ENCODE data around the gene PURA. TPM values are rescaled to one million over a fixed set of nuclear protein-coding genes. Genes with fewer than 3 reads are reported as not detected.

The PURA gene
- total and polyA plus RNA-seq, 4 donors, result 3.5 to 22.1 (median 11.6) TPM

- Histone ChIP-seq H3K9me3 (ENCODE audit: control insufficient read depth in 4 of 4, insufficient read depth in 3 of 4, low read length in 3 of 4) (no peaks in the 10 kb centered on the region), H3K27ac (ENCODE audit: low read depth in 1 of 2, low read length in 1 of 2) (peak overlapping the region in 1 of 2 donors; percentile 63), H3K4me3 (no peak overlapping the region), H3K36me3 (ENCODE audit: control insufficient read depth in 4 of 4, insufficient read depth in 4 of 4, low read length in 4 of 4) (no peaks in the 10 kb centered on the region), H3K9ac (ENCODE audit: insufficient read depth in 1 of 2, low read length in 2 of 2) (no peak overlapping the region), H3K27me3 (ENCODE audit: control insufficient read depth in 3 of 3, insufficient read depth in 3 of 3, low read length in 2 of 3) (peaks cover 0 to 2% (median 0%) of the 10 kb centered on the region in 3 donors), H3K4me1 (ENCODE audit: control insufficient read depth in 5 of 5, insufficient read depth in 5 of 5, low read length in 5 of 5) (peaks cover 0 to 19% (median 3%) of the 10 kb centered on the region in 5 donors)
- WGBS, 2 donors, result 21 to 24% methylated on average over 3 of the region's 3 CpGs
- no peak for TF ChIP-seq CTCF (IDR thresholded peaks at IDR 0.05; ENCODE audit: control extremely low read depth, extremely low read depth)
- peak in 1 of 3 donors; percentile 35 for DNase-seq
- peak; percentile 90 for ATAC-seq (ENCODE audit: insufficient read depth, low FRiP score)
These were observed 18.1 kb downstream of the PURA start for GRCh38 chr5:140131967-140132409.

GRCh38 chr5:140133514-140134167 is 19.7 kb downstream of the PURA start:
- no peak for TF ChIP-seq CTCF (IDR thresholded peaks at IDR 0.05; ENCODE audit: control extremely low read depth, extremely low read depth)
- H3K9ac ChIP-seq (ENCODE audit: insufficient read depth in 1 of 2, low read length in 2 of 2), result no peak overlapping the region
- ATAC-seq (ENCODE audit: insufficient read depth, low FRiP score) (peak; percentile 10), DNase-seq (no peak)
- H3K36me3 ChIP-seq (ENCODE audit: control insufficient read depth in 4 of 4, insufficient read depth in 4 of 4, low read length in 4 of 4), result no peaks in the 10 kb centered on the region
- H3K4me3 ChIP-seq, result no peak overlapping the region
- H3K4me1 ChIP-seq (ENCODE audit: control insufficient read depth in 5 of 5, insufficient read depth in 5 of 5, low read length in 5 of 5), result peaks cover 0 to 19% (median 3%) of the 10 kb centered on the region in 5 donors
- WGBS, 2 donors, result 81 to 90% methylated on average over 4 of the region's 4 CpGs
- H3K9me3 ChIP-seq (ENCODE audit: control insufficient read depth in 4 of 4, insufficient read depth in 3 of 4, low read length in 3 of 4), result no peaks in the 10 kb centered on the region
- no peaks in the 10 kb centered on the region for H3K27me3 ChIP-seq (ENCODE audit: control insufficient read depth in 3 of 3, insufficient read depth in 3 of 3, low read length in 2 of 3)
- no peak overlapping the region for H3K27ac ChIP-seq (ENCODE audit: low read depth in 1 of 2, low read length in 1 of 2)

GRCh38 chr5:140134277-140134935 is 20.5 kb downstream of the PURA start:
- H3K4me3 ChIP-seq, result no peak overlapping the region
- ATAC-seq (ENCODE audit: insufficient read depth, low FRiP score), result no peak
- 91 to 93% methylated on average over 2 of the region's 2 CpGs for WGBS, 2 donors
- H3K4me1 ChIP-seq (ENCODE audit: control insufficient read depth in 5 of 5, insufficient read depth in 5 of 5, low read length in 5 of 5), result peaks cover 0 to 19% (median 3%) of the 10 kb centered on the region in 5 donors
- no peaks in the 10 kb centered on the region for H3K9me3 ChIP-seq (ENCODE audit: control insufficient read depth in 4 of 4, insufficient read depth in 3 of 4, low read length in 3 of 4)
- TF ChIP-seq CTCF (IDR thresholded peaks at IDR 0.05; ENCODE audit: control extremely low read depth, extremely low read depth), result no peak
- no peak for DNase-seq
- H3K27ac ChIP-seq (ENCODE audit: low read depth in 1 of 2, low read length in 1 of 2), result no peak overlapping the region
- no peaks in the 10 kb centered on the region for H3K36me3 ChIP-seq (ENCODE audit: control insufficient read depth in 4 of 4, insufficient read depth in 4 of 4, low read length in 4 of 4)
- H3K9ac ChIP-seq (ENCODE audit: insufficient read depth in 1 of 2, low read length in 2 of 2), result no peak overlapping the region
- H3K27me3 ChIP-seq (ENCODE audit: control insufficient read depth in 3 of 3, insufficient read depth in 3 of 3, low read length in 2 of 3), result no peaks in the 10 kb centered on the region
